H9 (cell line): Measurements from ENCODE around the gene PLXNA2. TPM values are rescaled to one million over a fixed set of nuclear protein-coding genes. Genes with fewer than 3 reads are reported as not detected.

Source experiments
- DNase-seq: peaks from one replicate; pipeline ENCODE4 v3.0.0-alpha.2; 2017
- H2AFZ ChIP-seq: one replicate; pipeline ENCODE4 v1.6.1; 2013; ENCODE audit warnings: mild to moderate bottlenecking, low read length, control low read depth, moderate library complexity
- H2AK5ac ChIP-seq: 2 replicates; pipeline ENCODE4 v1.6.1; 2013; ENCODE audit warnings: low read length, control low read depth, mixed read lengths; ENCODE audit not compliant: insufficient read length
- H2BK120ac ChIP-seq: one replicate; pipeline ENCODE4 v1.6.1; 2013; ENCODE audit warnings: low read depth, mild to moderate bottlenecking, low read length, control low read depth, inconsistent platforms; ENCODE audit not compliant: poor library complexity, severe bottlenecking
- H2BK12ac ChIP-seq: 2 replicates; pipeline ENCODE4 v1.6.1; 2013; ENCODE audit warnings: low read length, control low read depth, mixed read lengths, low read depth; ENCODE audit not compliant: insufficient read length
- H2BK15ac ChIP-seq: 2 replicates; pipeline ENCODE4 v1.6.1; 2013; ENCODE audit warnings: low read depth, low read length, control low read depth
- H2BK20ac ChIP-seq: one replicate; pipeline ENCODE4 v1.6.1; 2013; ENCODE audit warnings: low read depth, mild to moderate bottlenecking, low read length, control low read depth, inconsistent platforms; ENCODE audit not compliant: poor library complexity, severe bottlenecking
- H2BK5ac ChIP-seq: 2 replicates; pipeline ENCODE4 v1.6.1; 2013; ENCODE audit warnings: low read length, control low read depth, mixed read lengths; ENCODE audit not compliant: insufficient read length
- H3K14ac ChIP-seq: 2 replicates; pipeline ENCODE4 v1.6.1; 2013; ENCODE audit warnings: low read length, control low read depth; ENCODE audit not compliant: insufficient read depth
- H3K18ac ChIP-seq: 2 replicates; pipeline ENCODE4 v1.6.1; 2013; ENCODE audit warnings: low read depth, mild to moderate bottlenecking, mixed read lengths, low read length, control low read depth; ENCODE audit not compliant: insufficient read length
- H3K23ac ChIP-seq: 2 replicates; pipeline ENCODE4 v1.6.1; 2013; ENCODE audit warnings: low read length, control low read depth, mixed read lengths, low read depth; ENCODE audit not compliant: insufficient read length
- H3K23me2 ChIP-seq: 2 replicates; pipeline ENCODE4 v1.6.1; 2013; ENCODE audit warnings: low read depth, mild to moderate bottlenecking, mixed read lengths, low read length, control low read depth; ENCODE audit not compliant: insufficient read length, poor library complexity, severe bottlenecking
- H3K27ac ChIP-seq: 2 replicates; pipeline ENCODE4 v1.5.1; 2013; ENCODE audit warnings: low read length, control low read depth, mixed read lengths, low read depth; ENCODE audit not compliant: insufficient read length
- H3K27me3 ChIP-seq: 2 replicates; pipeline ENCODE4 v1.6.1; 2013; ENCODE audit warnings: low read length, control low read depth, inconsistent platforms; ENCODE audit not compliant: insufficient read depth
- H3K4ac ChIP-seq: 2 replicates; pipeline ENCODE4 v1.6.1; 2013; ENCODE audit warnings: low read depth, mild to moderate bottlenecking, control low read depth, inconsistent platforms, low read length, moderate library complexity
- H3K4me1 ChIP-seq: 2 replicates; pipeline ENCODE4 v1.6.1; 2013; ENCODE audit warnings: low read length, control low read depth, inconsistent platforms; ENCODE audit not compliant: insufficient read depth
- H3K4me2 ChIP-seq: 2 replicates; pipeline ENCODE4 v1.6.1; 2013; ENCODE audit warnings: low read length, control low read depth, mixed read lengths; ENCODE audit not compliant: insufficient read length, insufficient read depth
- H3K56ac ChIP-seq: 2 replicates; pipeline ENCODE4 v1.6.1; 2013; ENCODE audit warnings: low read depth, mild to moderate bottlenecking, mixed read lengths, low read length, control low read depth; ENCODE audit not compliant: insufficient read length
- H3K79me1 ChIP-seq: 2 replicates; pipeline ENCODE4 v1.6.1; 2013; ENCODE audit warnings: low read depth, mild to moderate bottlenecking, moderate library complexity, low read length, control low read depth, inconsistent platforms; ENCODE audit not compliant: insufficient read depth, poor library complexity, severe bottlenecking
- H3K79me2 ChIP-seq: 2 replicates; pipeline ENCODE4 v1.6.1; 2013; ENCODE audit warnings: low read length, control low read depth, inconsistent platforms; ENCODE audit not compliant: insufficient read depth
- H3K9ac ChIP-seq: 2 replicates; pipeline ENCODE4 v1.6.1; 2013; ENCODE audit warnings: low read length, control low read depth, mixed read lengths; ENCODE audit not compliant: insufficient read length; ENCODE audit errors: extremely low read depth
- H3K9me3 ChIP-seq: one replicate; pipeline ENCODE4 v1.6.1; 2013; ENCODE audit warnings: low read depth, low read length, inconsistent platforms; ENCODE audit not compliant: control insufficient read depth
- H3T11ph ChIP-seq: one replicate; pipeline ENCODE4 v1.6.1; 2013; ENCODE audit warnings: mild to moderate bottlenecking, low read length, control low read depth, inconsistent platforms
- H4K20me1 ChIP-seq: one replicate; pipeline ENCODE4 v1.6.1; 2013; ENCODE audit not compliant: control insufficient read depth, insufficient read length, insufficient read depth
- H4K5ac ChIP-seq: 2 replicates; pipeline ENCODE4 v1.6.1; 2013; ENCODE audit warnings: low read depth, mild to moderate bottlenecking, mixed read lengths, low read length, control low read depth; ENCODE audit not compliant: insufficient read length
- H4K8ac ChIP-seq: replicated peaks from 2 replicates; pipeline ENCODE4 v1.6.1; 2013; ENCODE audit warnings: low read length, control low read depth, mixed read lengths, low read depth; ENCODE audit not compliant: insufficient read length
- H4K91ac ChIP-seq: 2 replicates; pipeline ENCODE4 v1.6.1; 2013; ENCODE audit warnings: low read depth, mild to moderate bottlenecking, moderate library complexity, mixed read lengths, low read length, control low read depth; ENCODE audit not compliant: insufficient read length
- H3K27ac Mint-ChIP-seq, 3 experiments: 2 replicates in 2 of 3; 3 replicates in 1 of 3; pipeline ENCODE4 v1.8.0; 2020 to 2021; ENCODE audit warnings: mixed read lengths in 3 of 3, mild to moderate bottlenecking in 1 of 3, moderate library complexity in 1 of 3
- H3K27me3 Mint-ChIP-seq: 2 replicates; pipeline ENCODE4 v1.8.0; 2021; ENCODE audit warnings: low read depth, mild to moderate bottlenecking, moderate library complexity, mixed read lengths
- H3K36me3 Mint-ChIP-seq, 3 experiments: 2 replicates in 2 of 3; 3 replicates in 1 of 3; pipeline ENCODE4 v1.8.0; 2020 to 2021; ENCODE audit warnings: low read depth in 3 of 3, mixed read lengths in 3 of 3; ENCODE audit not compliant: insufficient read depth in 1 of 3
- H3K4me1 Mint-ChIP-seq, 2 experiments: 2 replicates each; pipeline ENCODE4 v1.8.0; 2020; ENCODE audit warnings: mixed read lengths in 2 of 2
- H3K4me3 Mint-ChIP-seq, 2 experiments: 2 replicates in 1 of 2; 3 replicates in 1 of 2; pipeline ENCODE4 v1.8.0; 2020 to 2021; ENCODE audit warnings: mild to moderate bottlenecking in 2 of 2, mixed read lengths in 2 of 2, moderate library complexity in 1 of 2
- H3K9me3 Mint-ChIP-seq, 2 experiments: 2 replicates in 1 of 2; 3 replicates in 1 of 2; pipeline ENCODE4 v1.8.0; 2020; ENCODE audit warnings: mild to moderate bottlenecking in 2 of 2, mixed read lengths in 2 of 2, moderate library complexity in 1 of 2
- WGBS: extraction: QIAGEN DNeasy Blood & Tissue Kit; methylation state at CpG from one replicate; pipeline ENCODE4 v1.1.7; 2013; ENCODE audit warnings: missing lambda C conversion rate, low lambda C conversion rate, mixed read lengths; ENCODE audit not compliant: insufficient read length; ENCODE audit errors: extremely low coverage; 5-methylcytosine and 5-hydroxymethylcytosine counted together
- total RNA-seq: library from RNA; stranded (reverse); gene quantifications from 2 replicates; pipeline ENCODE4 v1.2.1, GENCODE V29; 2021
- TF ChIP-seq, protein P1 (sequence below): fragments of 200-600 bp; sonication (generic); conservative IDR thresholded peaks from 3 replicates; pipeline ENCODE4 v1.8.0; 2021; ENCODE audit warnings: antibody characterized with exemption, mild to moderate bottlenecking

PLXNA2 gene
- total RNA-seq, 1 experiment from 2014 or later, result 0.57 TPM

DNA sequence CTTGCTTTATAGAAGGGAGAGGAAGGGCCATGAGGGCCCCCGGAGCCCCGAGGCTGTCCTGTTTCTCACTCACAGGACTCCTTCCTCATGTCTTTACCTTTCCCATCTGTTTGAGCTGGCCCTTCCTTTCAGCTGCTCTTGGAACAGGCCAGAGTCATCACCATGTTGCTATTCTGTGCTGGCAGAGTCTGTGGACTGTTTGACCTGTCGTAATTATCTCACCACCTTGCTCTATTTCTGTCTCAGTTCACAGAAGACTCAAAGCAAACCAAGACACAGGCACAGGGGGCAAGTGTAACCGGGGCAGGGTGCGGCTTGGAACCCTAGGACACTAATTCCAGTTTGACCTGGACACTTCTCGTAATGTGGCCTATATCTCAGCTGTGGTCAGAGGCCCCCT lies 228.9 kb downstream of the PLXNA2 start:
- H3K36me3 Mint-ChIP-seq, result no peaks in the 10 kb centered on the region
- Histone ChIP-seq H2BK20ac (no peak overlapping the region), H4K8ac (no peak overlapping the region), H3K4me2 (no peak overlapping the region), H3K27ac (no peak overlapping the region), H3K79me2 (no peaks in the 10 kb centered on the region), H3K4me1 (no peaks in the 10 kb centered on the region), H3K9me3 (no peaks in the 10 kb centered on the region), H3K27me3 (no peaks in the 10 kb centered on the region; the same call in 1 of the 2 replicates), H3K4ac (no peak overlapping the region), H3K56ac (no peak overlapping the region), H2BK15ac (no peak overlapping the region), H2AK5ac (no peak overlapping the region), H3K18ac (no peak overlapping the region), H3K23ac (no peak overlapping the region), H3K9ac (no peak overlapping the region), H2BK120ac (no peak overlapping the region), H3K14ac (no peak overlapping the region), H2AFZ (no peak overlapping the region), H4K20me1 (no peaks in the 10 kb centered on the region), H3K23me2 (no peaks in the 10 kb centered on the region), H2BK5ac (no peak overlapping the region), H3K79me1 (no peaks in the 10 kb centered on the region), H3T11ph (no peak overlapping the region), H4K91ac (no peak overlapping the region), H2BK12ac (no peak overlapping the region), H4K5ac (no peak overlapping the region)
- no peaks in the 10 kb centered on the region for H3K4me1 Mint-ChIP-seq
- no peaks in the 10 kb centered on the region; a peak in 1 of 5 replicates for H3K9me3 Mint-ChIP-seq
- no CpG with 5 or more reads among the region's 6 CpGs for WGBS
- DNase-seq, result no peak
- TF ChIP-seq, protein P1, sequence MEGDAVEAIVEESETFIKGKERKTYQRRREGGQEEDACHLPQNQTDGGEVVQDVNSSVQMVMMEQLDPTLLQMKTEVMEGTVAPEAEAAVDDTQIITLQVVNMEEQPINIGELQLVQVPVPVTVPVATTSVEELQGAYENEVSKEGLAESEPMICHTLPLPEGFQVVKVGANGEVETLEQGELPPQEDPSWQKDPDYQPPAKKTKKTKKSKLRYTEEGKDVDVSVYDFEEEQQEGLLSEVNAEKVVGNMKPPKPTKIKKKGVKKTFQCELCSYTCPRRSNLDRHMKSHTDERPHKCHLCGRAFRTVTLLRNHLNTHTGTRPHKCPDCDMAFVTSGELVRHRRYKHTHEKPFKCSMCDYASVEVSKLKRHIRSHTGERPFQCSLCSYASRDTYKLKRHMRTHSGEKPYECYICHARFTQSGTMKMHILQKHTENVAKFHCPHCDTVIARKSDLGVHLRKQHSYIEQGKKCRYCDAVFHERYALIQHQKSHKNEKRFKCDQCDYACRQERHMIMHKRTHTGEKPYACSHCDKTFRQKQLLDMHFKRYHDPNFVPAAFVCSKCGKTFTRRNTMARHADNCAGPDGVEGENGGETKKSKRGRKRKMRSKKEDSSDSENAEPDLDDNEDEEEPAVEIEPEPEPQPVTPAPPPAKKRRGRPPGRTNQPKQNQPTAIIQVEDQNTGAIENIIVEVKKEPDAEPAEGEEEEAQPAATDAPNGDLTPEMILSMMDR, result no peak
- no peak overlapping the region for H3K4me3 Mint-ChIP-seq
- H3K27me3 Mint-ChIP-seq, result peaks cover 3% of the 10 kb centered on the region
- H3K27ac Mint-ChIP-seq, result no peak overlapping the region
